Inferior parietal cortex (tissue), 1 donor: ENCODE measurements around the gene TBL1Y.
"Not testable (repeated sequence)": the region's sequence is repeated elsewhere in the genome, so short reads cannot be mapped to it uniquely, and the experiment has no call there.

Source experiments
- DNase-seq: peaks from one replicate; pipeline ENCODE4 v3.0.0-alpha.2; 2016; ENCODE audit errors: extremely low spot score

Gene TBL1Y

DNA sequence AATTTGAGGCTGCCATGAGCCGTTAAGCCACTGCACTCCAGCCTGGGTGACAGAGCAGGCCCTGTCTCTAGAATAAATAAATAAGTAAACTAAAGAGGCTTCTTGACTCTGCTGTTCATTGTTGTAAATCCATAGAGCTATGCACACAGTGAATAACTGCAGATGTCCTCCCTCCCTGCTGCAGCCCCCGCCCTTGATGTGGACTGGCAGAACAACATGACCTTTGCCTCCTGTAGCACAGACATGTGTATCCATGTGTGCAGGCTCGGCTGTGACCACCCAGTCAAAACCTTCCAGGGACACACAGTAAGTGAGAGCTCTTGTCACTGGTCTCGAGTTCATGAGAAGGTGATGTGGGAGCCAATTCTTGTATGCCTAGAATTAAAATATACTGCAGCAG lies 170.1 kb downstream of the TBL1Y start:
- not testable (repeated sequence) for DNase-seq

DNA sequence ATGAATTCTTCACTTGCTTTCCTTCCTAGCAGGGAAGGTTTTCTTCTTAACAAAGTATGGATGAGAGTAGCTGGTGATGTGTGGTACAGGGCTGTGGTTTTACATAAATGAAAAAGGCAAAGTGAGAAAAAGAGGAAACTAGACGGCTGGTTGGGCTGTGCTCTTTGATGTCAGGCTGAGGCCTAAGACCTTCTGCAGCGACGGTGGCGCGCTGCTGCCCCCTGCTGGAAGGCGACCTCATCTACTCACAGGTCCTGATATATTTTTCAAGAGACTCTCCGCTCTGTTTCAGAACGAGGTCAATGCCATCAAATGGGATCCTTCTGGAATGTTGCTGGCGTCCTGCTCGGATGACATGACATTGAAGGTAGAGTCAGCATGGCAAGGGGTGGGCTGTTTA lies 175.1 kb downstream of the TBL1Y start:
- DNase-seq: peak; percentile 61

DNA sequence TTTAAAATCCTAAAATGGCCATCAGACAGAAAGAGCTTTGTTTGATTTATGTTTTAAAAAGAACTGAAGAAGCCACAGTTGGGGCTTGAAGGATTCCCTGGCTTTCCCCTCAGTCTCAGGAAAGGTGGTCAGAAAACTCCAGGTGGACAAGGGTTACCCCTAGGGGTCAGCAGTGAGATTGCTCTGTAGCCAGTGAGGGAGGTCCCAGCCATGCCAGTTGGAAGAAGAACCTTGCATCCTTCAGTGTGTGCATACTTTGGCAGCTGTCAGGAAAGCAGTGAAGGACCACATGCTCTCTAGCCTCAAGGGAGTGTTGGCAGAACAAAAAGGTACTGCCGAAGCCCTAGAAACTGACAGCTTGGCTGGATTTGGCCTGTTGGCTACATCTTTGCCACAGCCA lies 182.3 kb downstream of the TBL1Y start:
- no peak for DNase-seq

- DNase-seq: no peak
These were observed 183.9 kb downstream of the TBL1Y start for GRCh38 chrY:7094365-7094764.

- DNase-seq: no peak
These were observed 186.5 kb downstream of the TBL1Y start for GRCh38 chrY:7097021-7097420.

DNA sequence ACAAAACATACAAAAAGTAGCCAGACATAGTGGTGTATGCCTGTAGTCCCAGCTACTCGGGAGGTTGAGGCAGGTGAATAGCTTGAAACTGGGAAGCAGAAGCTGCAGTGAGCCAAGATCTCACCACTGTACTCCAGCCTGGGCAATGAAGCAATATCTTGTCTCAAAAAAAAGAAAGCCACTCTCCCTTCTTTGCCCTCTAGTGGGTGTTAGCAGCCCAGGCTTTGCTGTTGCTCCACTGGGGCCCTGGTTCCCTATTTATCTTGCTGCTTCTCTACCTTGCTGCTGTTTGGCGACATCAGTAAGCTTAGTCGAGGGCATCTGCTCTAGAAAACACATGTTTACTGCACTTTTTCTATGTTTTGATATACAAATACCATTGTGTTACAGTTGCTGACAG lies 189.2 kb downstream of the TBL1Y start:
- DNase-seq: no peak

DNA sequence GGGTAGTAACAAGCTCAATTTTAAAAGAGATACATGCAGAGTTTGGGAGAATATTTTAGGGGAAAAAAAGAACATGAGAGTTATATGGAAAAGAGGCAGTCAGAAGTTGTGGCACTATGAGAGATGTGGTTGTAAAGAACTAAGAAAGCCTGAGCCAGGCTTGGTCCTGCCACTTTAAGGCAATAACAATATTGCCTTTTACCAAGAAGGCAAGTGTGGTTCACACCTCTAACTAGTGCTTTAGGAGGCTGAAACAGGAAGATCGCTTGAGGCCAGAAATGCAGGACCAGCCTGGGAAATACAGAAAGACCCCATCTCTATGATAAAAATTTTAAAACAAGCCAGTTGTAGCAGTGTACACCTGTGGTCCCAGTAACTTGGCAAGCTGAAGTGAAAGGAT lies 192.2 kb downstream of the TBL1Y start:
- no peak for DNase-seq

DNA sequence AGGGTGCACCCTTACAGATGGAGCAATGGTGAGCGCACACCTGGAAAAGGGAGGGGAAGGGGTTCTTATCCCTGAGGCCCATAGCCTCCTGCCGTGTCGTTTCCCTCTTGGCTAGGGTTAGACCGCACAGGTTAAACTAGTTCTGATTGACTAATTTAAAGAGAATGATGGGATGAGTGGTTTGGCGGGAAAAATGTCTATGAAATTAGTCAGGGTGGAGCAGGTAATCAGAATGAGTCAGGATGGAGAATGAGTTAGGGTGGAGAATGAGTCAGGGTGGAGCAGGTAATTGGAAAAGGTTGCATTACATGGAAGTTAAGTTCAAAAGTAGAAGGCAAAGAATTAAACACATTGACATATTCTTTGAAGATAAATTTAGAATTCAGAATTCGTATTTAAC lies 196.7 kb downstream of the TBL1Y start:
- DNase-seq: no peak

DNA sequence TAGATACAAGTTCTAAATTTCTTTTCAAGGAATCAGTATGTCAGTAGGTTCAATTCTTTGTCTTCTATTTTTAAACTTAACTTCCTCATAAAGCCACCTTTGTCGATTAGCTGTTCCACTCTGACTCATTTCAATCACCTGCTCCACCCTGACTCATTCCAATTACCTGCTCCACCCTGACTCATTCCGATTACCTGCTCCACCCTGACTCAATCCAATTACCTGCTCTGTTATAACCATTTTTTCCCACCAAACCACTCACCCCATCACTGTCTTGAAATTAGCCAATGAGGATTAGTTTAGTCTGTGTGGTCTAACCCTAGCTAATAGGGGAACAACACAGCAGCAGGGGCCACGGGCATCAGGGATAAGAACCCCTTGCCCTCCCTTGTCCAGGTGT lies 199.6 kb downstream of the TBL1Y start:
- no peak for DNase-seq

DNA sequence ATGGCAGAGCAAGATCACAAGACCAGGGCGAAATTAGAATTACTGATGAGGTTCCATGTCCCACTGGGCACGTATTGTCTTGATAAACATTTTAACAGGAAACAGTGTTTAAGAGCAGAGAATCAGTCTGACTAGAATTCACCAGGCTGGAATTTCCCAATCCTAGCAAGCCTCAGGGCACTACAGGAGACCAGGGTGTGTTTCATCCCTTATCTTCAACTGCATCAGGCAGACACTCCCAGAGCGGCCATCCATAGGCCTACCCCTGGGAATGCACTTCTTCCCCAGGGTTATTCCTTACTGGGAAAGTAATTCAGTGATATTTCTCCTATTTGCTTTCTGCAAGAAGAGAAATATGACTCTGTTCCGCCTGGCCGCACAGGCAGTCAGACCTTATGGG lies 205.4 kb downstream of the TBL1Y start:
- no peak for DNase-seq

DNA sequence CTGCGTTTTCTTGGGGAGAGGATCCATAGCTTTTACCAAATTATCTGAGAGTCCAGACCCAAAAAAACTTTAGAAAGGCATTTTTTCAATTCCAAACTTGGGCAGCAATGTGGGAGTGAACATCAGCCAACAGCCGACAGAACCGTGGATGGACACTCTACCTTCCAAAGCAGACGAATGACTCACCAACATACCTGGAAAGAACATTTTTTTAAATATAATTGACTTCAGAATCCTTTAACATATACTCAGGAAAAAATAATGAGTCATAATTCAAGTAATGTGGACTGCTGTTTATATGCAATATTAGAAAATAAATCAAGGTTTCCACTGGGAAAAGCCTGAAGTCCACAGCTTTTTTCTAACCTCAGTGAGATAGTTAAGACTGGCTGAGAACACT lies 211.7 kb downstream of the TBL1Y start:
- DNase-seq: no peak

GRCh38 chrY:7125136-7126056 lies 214.9 kb downstream of the TBL1Y start:
- DNase-seq: no peak

- no peak for DNase-seq
These were observed 217.7 kb downstream of the TBL1Y start for GRCh38 chrY:7128211-7128610.
